BJ (cell line): ENCODE measurements around the gene TEX48. TPM values are rescaled to one million over a fixed set of nuclear protein-coding genes. Genes with fewer than 3 reads are reported as not detected.

Source experiments
- CTCF ChIA-PET: fragments of 350-600 bp; formaldehyde crosslinking; extraction: SDS; loops from one replicate; lab custom pipeline; 2021; ENCODE audit warnings: antibody characterized with exemption, inconsistent platforms; lab: Yijun Ruan, JAX
- POLR2A ChIA-PET: fragments of 300-600 bp; sonication (Branson Sonifier 250); formaldehyde crosslinking; extraction: SDS; loops from one replicate; lab custom pipeline; 2021; ENCODE audit warnings: antibody characterized with exemption; lab: Charles Lee
- DNase-seq: peaks from one replicate; pipeline ENCODE4 v3.0.0-alpha.2; 2011; ENCODE audit warnings: low read depth
- H3K27me3 ChIP-seq: 2 replicates; pipeline ENCODE4 v1.6.0; 2011; ENCODE audit warnings: low read length; ENCODE audit not compliant: control insufficient read depth, insufficient read depth
- H3K36me3 ChIP-seq: 2 replicates; pipeline ENCODE4 v1.5.1; 2011; ENCODE audit warnings: low read length; ENCODE audit not compliant: control insufficient read depth, insufficient read depth
- H3K4me3 ChIP-seq: 2 replicates; pipeline ENCODE4 v1.5.1; 2011; ENCODE audit warnings: low read depth, mild to moderate bottlenecking, control low read depth, low read length
- CTCF ChIP-seq: IDR thresholded peaks from 2 replicates; pipeline ENCODE4 v1.5.1; 2011; ENCODE audit warnings: low read depth, mild to moderate bottlenecking, control low read depth, inconsistent platforms, low read length, moderate library complexity; ENCODE audit not compliant: insufficient read depth
- polyA minus RNA-seq: library from RNA; depleted of rRNA, polyadenylated mRNA; stranded (reverse); fragments of >200 nt; gene quantifications from 2 replicates; pipeline ENCODE4 v1.2.3, GENCODE V29; 2011; rRNA and poly(A)+ RNA removed
- polyA plus RNA-seq: library from polyadenylated mRNA; depleted of rRNA; stranded (reverse); fragments of >200 nt; gene quantifications from 2 replicates; pipeline ENCODE4 v1.2.3, GENCODE V29; 2011; rRNA removed

TEX48 gene
- polyA plus RNA-seq (not detected in 2 replicates), polyA minus RNA-seq (not detected in 2 replicates)

GRCh38 chr9:114681594-114682332 is at the start of gene TEX48:
TSS of gene TEX48 (minus strand) at chr9:114682192. CDS start at chr9:114671723, 10,469 bp downstream.
- no peaks in the 10 kb centered on the region for H3K36me3 ChIP-seq
- DNase-seq, result no peak
- no peaks in the 10 kb centered on the region; the same call in 1 of the 2 replicates for H3K27me3 ChIP-seq
- ChIA-PET CTCF (interaction anchor here (0.7 to 9.9 kb wide), 37 partner anchors 11 to 340 kb away, joined by 3 to 195 read pairs (median 5); partner anchors contain the start of gene TNFSF8), POLR2A (no interaction called here)
- TF ChIP-seq CTCF, result peak; percentile 82
- H3K4me3 ChIP-seq, result no peak within 1 kb of the TSS

- CTCF ChIA-PET, result no interaction called here
- POLR2A ChIA-PET, result no interaction called here
- DNase-seq, result no peak
- Histone ChIP-seq H3K27me3 (no peaks in the 10 kb centered on the region), H3K36me3 (no peaks in the 10 kb centered on the region), H3K4me3 (no peak overlapping the region)
- no peak for TF ChIP-seq CTCF
These were observed 49.7 kb upstream of the TEX48 start for GRCh38 chr9:114731701-114732100.

DNA sequence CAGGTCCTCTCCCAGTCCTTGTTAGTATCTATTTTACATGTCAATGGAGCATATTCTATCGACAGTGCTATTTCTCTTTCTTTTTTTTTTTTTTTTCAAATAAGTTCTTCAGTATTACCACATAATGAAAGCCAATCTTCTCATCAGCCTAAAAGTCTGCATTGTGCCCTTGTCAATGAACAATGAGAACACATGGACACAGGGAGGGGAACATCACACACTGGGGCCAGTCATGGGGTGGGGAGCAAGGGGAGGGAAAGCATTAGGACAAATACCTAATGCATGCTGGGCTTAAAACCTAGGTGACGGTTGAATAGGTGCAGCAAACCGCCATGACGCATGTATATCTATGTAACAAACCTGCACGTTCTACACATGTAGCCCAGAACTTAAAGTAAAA is 47.7 kb upstream of the TEX48 start:
- ChIA-PET CTCF (interaction anchor here (0.9 to 2.0 kb wide), 2 partner anchors 181 to 285 kb away, joined by 3 to 7 read pairs; no protein-coding TSS in a partner anchor), POLR2A (no interaction called here)
- no peak overlapping the region for H3K4me3 ChIP-seq
- no peak for TF ChIP-seq CTCF
- no peak for DNase-seq
- no peaks in the 10 kb centered on the region for H3K27me3 ChIP-seq
- no peaks in the 10 kb centered on the region for H3K36me3 ChIP-seq

DNA sequence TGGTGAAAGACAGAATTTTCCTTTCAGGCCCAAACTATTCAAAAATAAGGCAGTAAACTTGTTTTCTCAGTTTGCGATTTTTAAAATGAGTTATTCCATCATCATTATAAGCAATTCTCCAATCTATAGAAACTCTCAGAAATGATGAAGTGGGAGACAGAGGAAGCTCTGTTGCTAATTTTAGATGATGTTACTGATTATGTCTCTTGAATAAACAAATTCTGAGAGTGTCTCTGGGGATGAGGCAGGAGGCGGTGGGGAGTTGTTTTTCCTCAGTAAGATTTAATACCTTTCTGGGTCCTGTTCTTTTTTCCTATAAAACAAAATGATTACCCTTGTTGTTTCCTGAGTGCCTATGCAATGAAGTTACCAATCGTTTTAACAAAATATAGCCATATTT is 43.9 kb upstream of the TEX48 start:
- no peak overlapping the region for H3K4me3 ChIP-seq
- no peak for TF ChIP-seq CTCF
- ChIA-PET CTCF (interaction anchor here (1.1 to 1.6 kb wide), 2 partner anchors 10 to 181 kb away, joined by 4 to 5 read pairs; no protein-coding TSS in a partner anchor), POLR2A (no interaction called here)
- H3K36me3 ChIP-seq, result no peaks in the 10 kb centered on the region
- no peak for DNase-seq
- H3K27me3 ChIP-seq, result no peaks in the 10 kb centered on the region

DNA sequence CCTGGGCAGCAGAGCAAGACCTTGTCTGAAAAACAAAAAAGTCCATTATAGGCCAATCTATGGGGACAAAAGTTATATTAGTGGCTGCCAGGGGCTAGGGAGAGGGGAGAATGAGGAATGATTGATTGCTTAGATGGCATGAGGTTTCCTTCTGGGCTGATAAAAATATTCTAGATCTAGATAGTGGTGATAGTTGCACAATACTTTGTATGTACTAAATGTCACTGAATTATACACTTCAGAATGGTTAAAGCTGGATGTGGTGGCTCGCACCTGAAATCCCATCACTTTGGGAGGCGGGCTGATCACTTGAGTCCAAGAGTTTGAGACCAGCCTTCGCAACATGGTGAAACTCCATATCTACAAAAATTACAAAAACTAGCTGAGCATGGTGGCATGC is 42.8 kb upstream of the TEX48 start:
- TF ChIP-seq CTCF, result no peak
- CTCF ChIA-PET, result interaction anchor here (0.7 to 3.0 kb wide), 7 partner anchors 10 to 182 kb away, joined by 3 to 19 read pairs (median 4); partner anchors contain the start of gene TEX48
- no peak overlapping the region for H3K4me3 ChIP-seq

More for the DNA sequence above, 42.8 kb upstream of the TEX48 start:
- no peak for DNase-seq
- no peaks in the 10 kb centered on the region for H3K27me3 ChIP-seq
- no peaks in the 10 kb centered on the region for H3K36me3 ChIP-seq
- POLR2A ChIA-PET, result no interaction called here
